Medulla oblongata (tissue), 1 donor: ENCODE data around the gene RANBP1.

Source experiments
- DNase-seq: peaks from one replicate; pipeline ENCODE4 v3.0.0-alpha.2; 2015; ENCODE audit errors: extremely low spot score

Gene RANBP1

DNA sequence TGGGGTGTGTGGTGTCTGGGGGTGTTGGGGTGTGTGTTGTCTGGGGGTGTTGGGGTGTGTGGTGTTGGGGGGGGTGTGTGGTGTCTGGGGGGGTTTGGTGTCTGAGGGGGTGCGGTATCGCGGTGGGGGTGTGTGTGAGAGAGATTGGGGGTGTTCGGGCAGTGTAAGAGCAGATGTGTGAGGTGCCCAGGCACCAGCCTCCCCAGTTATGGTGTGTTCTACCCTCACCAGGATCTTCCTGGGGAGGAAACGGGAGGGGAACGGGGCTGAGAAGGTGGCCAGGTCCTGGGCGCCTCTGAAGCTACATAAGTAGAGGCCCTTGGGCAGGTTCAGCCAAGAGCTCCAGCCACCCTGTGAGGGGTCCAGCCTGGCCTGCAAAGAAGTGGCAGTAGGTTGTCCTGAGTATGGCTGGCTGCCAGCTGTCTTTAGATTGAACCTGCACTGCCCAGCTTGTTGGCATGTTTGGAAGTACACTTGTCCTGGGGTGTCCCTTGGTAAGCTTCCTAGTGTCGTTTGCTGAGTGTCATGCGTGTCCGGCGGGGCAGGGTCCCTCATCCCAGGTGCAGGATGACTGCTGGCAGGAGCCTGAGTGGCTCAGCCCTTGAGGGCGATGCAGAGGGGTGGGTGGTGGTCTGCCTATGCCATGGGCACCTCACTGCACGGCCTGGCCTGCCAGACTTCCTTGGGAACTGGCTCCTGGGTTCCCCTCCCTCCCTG is 7.6 kb downstream of the RANBP1 start:
- DNase-seq: no peak

DNA sequence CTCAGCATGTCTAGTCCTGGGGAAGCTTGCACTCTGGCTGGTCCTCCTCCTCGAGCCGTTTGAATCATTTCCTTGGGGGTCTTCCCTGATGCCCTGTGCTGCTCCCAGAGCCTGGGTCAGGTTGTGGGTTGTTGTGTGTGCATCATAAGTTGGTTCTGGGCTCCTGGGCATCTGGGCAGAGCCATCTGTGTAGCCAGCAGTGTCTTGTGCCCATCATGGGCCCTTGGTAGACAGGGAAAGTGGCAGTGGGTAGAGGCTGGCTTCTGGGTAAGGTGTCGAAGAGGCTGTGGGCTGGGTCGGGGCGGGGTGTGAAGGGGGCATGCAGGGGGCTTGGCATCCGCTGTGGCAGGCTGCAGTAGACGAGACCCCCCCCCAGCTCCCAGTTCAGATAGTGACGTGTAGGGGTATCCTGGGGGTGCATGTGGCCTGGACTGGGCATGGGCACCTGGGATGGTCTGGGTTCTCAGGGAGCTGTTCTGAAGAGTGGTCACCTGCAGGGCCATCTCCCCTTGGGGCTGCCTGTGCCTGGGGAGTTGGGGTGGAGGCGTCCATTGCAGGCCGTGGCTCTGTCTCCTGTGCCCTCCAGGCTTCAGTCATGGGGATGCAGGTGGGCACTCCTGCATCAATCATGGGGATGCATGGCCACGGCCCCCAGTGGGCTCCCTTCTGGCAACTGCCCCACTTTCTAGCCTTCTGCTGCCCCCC is 8.3 kb downstream of the RANBP1 start:
- no peak for DNase-seq

DNA sequence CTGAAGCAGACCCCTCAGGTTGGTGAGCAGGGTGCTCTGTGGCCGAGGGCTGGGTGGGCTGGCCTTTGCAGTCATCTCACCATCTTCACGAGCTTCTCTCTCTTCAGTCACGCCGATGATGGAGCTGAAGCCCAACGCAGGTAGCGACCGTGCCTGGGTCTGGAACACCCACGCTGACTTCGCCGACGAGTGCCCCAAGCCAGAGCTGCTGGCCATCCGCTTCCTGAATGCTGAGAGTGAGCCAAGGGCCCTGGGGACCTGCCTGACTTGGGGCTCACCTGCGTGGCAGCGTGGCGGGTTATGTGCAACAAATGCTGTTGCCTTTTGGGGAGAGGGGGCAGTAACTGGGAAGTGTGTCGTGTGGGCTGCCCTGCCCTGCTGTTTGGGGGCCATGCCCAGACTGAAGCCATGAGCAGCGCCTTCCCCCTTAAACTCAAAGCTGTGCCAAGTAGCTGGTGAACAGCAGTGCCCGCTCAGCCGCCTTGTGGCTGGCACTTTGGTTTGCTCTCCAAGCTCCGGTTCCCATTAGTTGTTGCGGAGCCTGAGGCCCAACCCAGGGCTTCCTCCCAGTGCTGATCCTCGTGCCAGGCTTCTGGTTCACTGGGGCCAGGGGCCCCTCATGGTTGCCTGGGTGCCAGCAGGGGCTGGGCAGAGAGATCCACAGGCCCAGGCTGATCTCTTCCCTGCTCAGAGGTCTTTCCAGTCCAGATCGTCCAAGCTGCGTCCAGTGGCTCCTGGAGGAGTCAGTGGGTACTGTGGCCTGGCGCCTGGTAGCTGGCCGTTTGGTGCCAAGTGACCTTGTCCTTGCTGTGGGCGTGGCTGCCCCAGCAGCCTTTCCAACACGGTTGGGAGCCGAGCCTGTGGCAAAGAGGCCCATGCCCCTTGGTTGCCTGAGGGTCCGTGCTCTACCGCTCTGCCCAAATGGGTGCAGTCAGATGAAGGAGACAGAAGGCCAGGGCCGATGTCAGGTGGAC is 9.6 kb downstream of the RANBP1 start:
- no peak for DNase-seq

DNA sequence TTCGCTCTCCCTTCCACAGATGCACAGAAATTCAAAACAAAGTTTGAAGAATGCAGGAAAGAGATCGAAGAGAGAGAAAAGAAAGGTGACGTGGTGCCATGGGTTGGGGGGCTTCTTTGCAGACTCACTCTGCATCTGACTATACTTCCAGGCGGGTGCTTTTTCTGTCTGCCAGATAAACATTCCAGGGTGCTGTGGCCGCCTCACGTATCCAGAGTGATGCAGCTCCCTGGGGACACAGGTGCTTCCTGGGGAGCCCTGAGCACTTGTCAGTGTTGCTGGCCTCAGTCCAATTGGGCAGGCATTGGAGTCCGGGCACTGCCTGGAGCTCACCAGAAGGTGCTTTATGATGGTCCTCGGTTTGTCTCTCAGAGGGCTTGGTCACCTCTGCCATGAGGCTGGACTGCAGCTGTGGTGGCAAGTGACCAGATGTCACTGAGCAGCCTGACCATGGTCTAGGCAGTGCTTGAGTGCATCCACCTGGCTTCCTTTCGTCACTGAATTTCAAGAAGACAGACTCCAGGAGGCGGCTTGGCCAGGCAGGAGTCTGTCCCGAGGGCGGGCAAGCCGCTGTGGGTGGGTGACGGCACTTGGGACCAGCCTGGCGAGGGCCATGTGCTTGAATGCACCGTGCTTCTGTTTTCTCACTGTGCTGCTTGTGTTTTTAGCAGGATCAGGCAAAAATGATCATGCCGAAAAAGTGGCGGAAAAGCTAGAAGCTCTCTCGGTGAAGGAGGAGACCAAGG is 10.6 kb downstream of the RANBP1 start:
- no peak for DNase-seq

DNA sequence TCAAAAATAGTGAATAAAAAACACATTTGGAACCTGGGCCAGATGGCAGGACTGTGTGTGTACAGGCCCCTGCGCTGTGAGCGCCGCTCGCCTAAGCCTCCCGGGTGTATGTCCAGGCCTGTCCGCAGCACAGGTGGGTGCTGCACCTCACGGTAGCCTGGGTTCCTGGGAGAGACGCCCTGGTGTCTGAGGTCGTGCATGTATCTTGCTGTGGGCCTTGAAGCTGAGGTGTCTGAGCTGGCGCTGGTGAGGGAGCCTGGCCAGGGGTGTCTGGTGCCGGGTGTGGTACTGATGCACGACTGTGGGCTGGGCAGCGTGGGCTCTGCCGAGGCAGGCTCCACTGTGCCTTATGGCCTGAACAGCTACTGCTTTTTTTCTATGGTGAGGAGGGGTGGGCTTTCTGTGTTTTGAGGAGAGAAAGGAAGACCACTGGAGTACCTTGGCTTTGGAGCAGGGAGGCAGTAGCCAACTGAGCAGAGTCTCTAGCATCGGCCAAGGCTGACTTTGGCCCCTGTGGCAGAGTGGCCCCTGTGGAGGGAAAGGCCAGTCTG is 11.5 kb downstream of the RANBP1 start:
- no peak for DNase-seq

DNA sequence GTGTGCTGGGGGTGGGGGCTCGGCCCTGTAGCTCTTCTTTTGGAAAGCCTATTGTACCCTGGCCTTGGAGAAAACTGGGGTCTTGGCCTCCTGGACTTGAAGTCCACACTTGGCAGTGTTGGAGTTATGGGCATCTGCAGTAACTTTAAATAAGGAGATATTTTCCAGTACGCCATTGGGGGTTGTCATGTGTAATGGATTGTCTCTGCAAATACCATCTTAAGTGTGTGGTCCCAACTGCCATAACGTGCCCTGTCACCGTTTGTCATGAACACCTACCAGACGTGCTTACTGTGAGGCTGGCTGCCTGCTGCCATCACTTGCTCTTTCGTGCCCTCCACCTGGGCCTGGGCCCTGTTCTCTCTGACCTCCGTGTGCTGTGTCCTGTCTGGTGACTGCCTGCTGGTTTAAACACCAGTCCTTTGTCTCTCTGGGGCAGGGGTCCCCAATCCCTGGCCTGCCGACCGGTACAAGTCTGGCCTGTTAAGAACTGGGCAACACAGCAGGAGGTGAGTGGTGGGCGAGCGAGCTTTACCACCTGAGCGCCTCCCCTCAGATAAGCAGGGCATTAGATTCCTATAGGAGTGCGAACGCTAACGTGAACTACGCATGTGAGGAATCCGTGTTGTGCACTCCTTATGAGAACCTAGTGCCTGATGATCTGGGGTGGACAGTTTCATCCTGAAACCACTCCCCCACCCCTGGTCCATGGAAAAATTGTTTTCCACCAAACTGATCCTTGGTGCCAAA is 12.1 kb downstream of the RANBP1 start:
- no peak for DNase-seq

DNA sequence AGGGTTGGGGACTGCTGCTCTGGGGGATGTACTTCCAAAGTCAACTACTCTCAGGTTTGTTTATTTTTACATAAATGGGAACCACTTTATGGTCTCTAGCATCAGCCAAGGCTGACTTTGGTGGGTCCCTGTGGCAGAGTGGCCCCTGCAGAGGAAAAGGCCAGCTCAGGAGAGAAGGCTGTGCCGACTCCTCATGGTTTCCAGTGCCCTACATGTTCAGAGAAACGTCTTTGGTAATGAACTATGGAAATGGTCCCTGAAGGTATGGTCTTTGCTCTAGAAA is 12.7 kb downstream of the RANBP1 start:
- no peak for DNase-seq

DNA sequence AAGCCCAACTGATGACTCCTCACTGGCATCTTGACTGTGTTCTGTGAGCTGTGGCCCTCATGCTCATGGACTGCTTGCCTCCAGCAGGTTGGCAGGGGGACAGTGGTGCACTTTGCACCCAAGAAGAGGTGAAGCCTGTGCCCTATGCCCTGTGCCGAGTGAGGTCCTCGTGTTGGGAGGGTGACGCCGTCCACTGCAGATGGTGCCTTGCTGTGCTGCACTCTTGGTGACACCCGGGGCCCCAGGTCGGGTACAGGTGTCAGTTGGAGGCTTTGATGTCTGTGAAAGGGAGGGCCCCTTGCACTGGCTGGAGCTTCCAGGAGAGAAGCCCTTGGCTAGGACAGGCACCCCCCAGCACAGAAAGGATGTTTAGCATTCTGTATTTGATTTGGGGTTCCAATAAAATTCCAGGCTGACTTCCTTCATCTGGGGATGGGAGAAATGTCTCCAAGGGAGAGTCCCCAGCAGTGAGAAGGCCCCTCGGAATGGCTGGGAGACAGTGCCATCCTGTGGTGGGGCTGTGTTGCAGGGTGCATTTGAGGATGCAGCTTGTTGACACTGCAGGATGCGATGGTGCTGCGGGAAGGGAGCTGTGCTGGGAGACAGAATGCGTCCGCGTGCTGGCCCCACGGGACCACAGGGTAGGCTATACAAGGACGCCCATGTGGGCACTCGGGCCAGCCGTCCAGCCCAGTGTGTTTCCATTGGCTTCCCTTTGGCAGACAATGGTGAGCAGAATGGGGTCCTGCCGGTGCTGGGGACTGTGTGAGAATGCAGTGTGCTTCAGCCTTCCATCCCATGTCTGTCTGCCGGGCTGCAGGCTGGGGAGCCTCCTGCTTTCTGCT is 13.2 kb downstream of the RANBP1 start:
- DNase-seq: peak; percentile 46

DNA sequence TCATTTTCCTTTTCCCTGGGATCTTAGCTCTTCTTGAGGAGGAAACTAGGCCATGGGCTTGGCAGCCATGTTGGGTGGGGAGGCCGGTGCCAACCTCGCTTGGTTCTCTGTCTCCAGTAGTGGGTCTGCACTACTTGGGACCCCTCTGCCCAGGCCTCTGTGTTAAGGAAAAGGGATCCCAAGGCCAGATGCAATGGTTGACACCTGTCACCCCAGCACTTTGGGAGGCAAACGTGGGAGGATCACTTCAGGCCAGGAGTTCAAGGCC is 13.8 kb downstream of the RANBP1 start:
- no peak for DNase-seq

DNA sequence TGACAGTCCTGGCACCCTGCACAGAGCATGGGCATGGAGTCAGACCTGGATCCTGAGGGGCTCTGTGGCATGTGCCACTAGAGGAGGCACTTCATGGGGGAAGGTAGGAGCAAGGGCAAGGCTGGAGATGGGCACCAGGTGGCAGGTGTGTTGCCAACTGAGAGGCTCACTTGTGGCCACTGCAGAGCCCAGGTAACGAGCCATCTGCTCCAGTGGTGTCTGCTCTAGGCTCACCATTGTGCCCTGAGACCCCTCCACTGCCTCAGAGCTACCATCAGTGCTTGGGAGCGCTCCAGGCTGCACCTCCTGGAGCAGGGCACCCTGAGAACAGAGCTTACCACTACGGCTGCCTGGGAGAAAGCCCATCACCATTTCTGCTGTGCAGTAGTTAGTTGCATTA is 14.4 kb downstream of the RANBP1 start:
- DNase-seq: no peak

DNA sequence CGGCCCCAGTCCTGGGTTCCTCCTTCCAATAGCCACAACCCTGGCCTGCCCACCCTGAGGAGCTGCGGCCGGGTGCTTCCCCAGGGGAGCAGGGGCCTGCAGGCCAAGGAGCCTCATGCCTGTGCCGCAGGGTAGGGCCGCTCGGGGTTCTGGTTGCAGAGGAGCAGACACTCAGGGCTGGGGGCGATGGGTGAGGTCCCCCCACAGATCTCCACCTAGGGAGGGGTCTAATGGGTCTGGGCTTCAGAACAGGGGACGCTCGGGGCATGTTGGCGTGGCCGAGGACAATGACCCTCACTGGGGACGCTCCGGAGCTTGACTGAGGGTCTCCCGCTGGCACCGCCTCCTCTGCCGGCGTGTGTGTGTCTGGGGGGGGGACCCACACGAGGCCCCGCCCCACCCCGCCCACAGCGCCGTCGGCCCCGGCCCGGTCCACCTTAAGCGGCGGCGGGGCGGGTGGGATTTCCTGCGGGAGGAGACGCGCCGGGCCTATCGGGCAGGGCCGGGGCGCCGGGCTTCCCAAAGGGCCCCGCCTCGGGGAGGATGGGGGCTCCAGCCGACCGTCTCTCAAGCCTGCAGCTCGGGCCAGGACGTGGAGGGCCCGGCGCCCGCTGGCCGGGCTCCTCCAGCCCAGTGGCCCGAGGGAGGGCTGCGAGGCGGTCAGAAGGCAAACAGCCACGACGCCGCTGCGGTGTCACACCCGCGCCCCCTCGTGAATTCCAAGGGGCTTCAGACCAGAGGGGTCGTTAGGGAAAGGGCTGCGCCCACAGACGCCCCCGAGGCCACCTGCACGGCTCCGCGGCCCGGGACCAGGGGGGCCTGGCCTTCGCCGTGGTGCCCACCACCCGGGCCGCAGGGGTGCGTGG is 15.1 kb downstream of the RANBP1 start:
- peak; percentile 89 for DNase-seq

DNA sequence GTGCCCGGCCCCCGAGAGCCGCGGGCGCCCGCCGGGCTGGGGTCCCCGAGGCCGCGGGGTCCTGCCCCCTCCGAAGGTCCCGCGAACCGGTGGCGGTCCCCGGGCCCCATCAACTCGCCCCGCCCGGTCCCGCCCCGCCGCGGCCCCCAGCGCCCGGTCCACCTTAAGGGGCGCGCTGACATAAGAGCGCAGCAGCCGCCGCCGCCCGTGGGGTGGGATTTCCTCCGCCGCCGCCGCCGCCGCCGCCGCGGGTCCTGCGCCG is 15.6 kb downstream of the RANBP1 start, which contains the start of gene ZDHHC8:
ZDHHC8 (plus strand) TSS at position 208 of the 262 bp plus-strand sequence. CDS start 144 bp downstream, outside the sequence.
- DNase-seq: no peak

DNA sequence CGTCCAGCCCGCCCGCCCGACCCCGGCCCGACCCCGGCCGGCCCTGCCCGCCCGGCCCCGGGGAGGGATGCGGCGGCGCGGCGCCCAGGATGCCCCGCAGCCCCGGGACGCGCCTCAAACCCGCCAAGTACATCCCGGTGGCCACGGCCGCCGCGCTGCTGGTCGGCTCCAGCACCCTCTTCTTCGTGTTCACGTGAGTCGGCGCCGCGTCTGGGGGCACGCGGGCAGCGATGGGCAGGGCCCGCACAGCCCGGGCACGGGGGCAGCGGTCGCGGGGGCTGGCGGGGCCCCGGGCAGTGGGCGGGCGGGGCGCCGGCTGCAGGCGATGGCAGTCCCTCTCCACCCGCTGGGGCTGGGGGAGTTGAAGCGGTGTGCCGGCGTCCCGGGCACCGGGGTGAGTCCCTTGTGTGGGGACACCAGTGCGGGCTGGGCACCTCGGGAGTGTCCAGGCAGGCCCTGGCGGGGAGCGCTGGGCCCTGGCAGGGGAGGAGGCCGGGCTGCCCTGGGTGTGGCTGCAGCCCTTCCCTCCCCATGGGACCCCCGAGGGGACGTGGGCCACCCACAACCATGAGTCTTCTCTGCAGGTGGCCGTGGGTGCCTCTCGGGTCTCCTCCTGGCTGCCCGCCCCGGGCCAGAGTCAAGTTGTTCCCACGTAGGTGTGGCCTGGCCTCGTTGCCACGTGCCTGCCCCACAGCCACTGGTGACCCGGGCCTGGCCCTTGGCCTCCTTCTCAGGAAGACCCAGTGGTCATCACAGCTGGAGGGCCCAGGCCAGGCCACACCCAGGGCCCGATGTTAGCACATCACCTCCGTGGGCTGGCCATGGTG is 16.2 kb downstream of the RANBP1 start:
- DNase-seq: no peak

DNA sequence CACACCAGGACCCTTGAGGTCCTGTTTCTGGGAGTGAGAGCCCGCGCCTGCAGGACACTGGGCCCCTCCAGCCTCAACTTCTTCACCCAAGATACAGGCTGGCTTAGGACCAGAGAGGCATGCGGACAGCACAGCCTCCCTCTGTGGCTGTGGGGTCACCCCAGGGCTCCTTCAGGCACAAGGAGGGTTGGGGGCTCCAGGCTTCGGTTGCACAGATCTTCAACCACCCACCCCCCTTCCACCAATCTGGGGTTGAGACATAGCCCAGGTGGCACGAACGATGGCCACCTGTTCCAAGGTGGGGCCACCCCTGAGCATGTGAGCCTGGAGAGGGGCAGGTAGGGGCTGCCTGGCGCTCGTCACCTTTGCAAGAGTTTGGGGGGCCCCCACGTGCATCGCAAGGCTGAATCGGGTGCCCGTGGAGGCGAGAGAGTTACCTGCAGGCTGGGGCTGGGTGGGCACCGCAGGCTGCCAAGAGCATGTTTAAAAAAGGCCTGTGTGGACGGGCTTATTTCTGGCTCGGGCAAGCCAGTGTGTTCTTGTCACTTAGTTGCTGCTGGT is 16.9 kb downstream of the RANBP1 start:
- no peak for DNase-seq

DNA sequence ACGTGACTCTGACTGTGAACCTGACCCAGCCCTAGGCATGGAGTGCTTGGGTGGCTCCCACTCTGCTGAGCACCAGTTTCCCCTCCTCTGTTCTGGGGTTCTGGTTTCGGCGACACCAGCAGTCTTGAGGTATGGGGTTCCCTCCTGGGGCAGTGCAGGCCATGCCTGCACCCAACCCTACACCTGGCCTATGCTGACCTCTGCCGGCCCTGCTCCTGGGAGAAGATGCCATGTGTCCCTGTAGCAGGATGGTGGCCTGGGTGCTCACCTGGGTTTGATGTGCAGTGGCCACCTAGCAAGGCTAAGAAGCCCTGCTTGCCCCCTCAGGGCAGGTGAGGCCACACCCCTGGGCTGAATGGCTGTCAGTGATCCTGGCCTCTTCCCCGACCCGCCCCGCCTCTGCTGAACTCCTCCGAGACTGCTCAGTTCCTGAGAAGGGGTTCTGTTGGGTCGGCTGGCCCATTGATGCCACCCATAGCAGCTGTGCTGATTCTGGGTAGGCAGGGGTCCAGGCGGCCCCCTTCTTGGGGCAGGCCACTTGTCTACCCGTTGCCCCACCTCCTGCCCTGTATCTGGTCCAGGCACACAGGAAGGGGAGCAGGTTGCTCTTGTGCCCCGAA is 18.1 kb downstream of the RANBP1 start:
- no peak for DNase-seq

DNA sequence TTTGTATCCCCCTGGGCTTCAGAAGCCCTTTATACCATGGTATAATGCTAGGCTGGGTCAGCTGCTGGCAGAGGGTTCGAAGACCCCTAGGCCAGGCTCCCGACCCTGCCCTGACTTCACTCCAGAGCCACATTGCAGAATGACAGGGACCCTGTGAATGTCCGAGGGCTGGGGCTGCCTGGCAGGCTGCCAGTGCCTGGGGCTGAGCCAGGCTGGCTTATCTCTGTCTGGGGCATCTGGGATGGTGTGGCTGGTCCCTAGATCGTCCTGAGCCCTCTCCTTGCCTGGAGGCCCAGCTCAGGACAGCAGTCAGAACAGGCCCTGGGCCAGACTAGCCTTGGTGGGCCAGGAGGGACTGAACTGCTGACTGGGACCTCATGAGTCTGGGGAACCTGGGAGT is 19.4 kb downstream of the RANBP1 start:
- DNase-seq: no peak

DNA sequence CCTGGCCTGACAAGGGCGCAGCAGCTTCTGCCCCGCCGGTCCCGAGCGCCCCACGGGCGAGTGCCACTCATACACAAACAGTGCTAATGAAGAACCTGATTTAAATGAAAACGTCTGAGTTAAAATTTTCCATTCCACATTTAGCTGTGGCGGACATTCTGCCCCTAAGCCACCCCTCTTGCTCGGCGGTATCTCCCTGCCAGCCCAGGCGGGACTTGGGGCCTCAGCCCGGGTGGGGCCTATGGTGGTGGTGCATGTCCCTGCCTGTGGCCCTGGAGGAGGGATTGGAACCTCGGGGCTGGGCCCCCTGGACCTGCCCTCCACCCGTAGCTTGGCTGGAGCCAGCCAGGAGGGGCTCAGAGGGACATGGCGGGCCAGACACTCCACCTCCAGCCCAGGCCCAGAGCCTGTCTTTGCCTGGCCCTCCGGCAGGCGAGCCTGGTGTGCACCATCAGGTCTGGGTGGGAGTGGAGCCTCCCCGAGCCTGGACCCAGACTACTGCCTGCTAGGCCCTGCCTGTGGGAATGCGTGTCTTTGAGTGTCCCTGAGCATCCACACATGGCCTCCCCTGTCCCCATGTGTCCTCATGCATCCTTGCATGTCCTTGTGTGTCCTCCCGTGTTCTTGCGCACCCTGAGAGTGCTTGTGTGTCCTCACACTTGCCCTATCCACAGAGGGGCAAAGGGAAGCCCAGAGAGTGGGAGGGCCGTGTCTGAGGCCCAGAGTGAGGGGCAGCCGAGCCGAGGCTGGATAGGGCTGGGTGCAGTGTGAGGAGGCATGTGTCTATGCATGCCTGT is 20.1 kb downstream of the RANBP1 start:
- DNase-seq: no peak
